Measurements from ENCODE around the gene WASF3.
"Not testable (repeated sequence)": the region's sequence is repeated elsewhere in the genome, so short reads cannot be mapped to it uniquely, and the experiment has no call there.

The WASF3 gene

GRCh38 chr13:26629260-26629825, 71.9 kb downstream of the WASF3 start:
- DNase-seq (ENCODE audit: low read depth): no peak

GRCh38 chr13:26635634-26636033, 78.2 kb downstream of the WASF3 start:
- not testable (repeated sequence) for DNase-seq (ENCODE audit: low read depth)

- not testable (repeated sequence) for DNase-seq (ENCODE audit: low read depth)
Observed at GRCh38 chr13:26636073-26636472, 78.6 kb downstream of the WASF3 start.

- DNase-seq (ENCODE audit: low read depth): no peak
Observed at GRCh38 chr13:26646603-26647002, 89.1 kb downstream of the WASF3 start.

GRCh38 chr13:26651234-26651633, 93.8 kb downstream of the WASF3 start:
- no peak for DNase-seq (ENCODE audit: low read depth)

GRCh38 chr13:26653310-26653709, 95.8 kb downstream of the WASF3 start:
- DNase-seq (ENCODE audit: low read depth): no peak

GRCh38 chr13:26653842-26654241, 96.4 kb downstream of the WASF3 start:
- no peak for DNase-seq (ENCODE audit: low read depth)

GRCh38 chr13:26656919-26657318, 99.4 kb downstream of the WASF3 start:
- DNase-seq (ENCODE audit: low read depth): no peak

- no peak for DNase-seq (ENCODE audit: low read depth)
Observed at GRCh38 chr13:26658448-26659385, 101.2 kb downstream of the WASF3 start.

- DNase-seq (ENCODE audit: low read depth): no peak
Observed at GRCh38 chr13:26660185-26660584, 102.7 kb downstream of the WASF3 start.

- no peak for DNase-seq (ENCODE audit: low read depth)
Observed at GRCh38 chr13:26660766-26661165, 103.3 kb downstream of the WASF3 start.

GRCh38 chr13:26663791-26664190, 106.3 kb downstream of the WASF3 start:
- no peak for DNase-seq (ENCODE audit: low read depth)

GRCh38 chr13:26664286-26664685, 106.8 kb downstream of the WASF3 start:
- no peak for DNase-seq (ENCODE audit: low read depth)

- no peak for DNase-seq (ENCODE audit: low read depth)
Observed at GRCh38 chr13:26664876-26665275, 107.4 kb downstream of the WASF3 start.

GRCh38 chr13:26668357-26669146, 111.1 kb downstream of the WASF3 start:
- DNase-seq (ENCODE audit: low read depth): no peak

GRCh38 chr13:26673890-26674289, 116.4 kb downstream of the WASF3 start:
- DNase-seq (ENCODE audit: low read depth): no peak

GRCh38 chr13:26677156-26677555, 119.7 kb downstream of the WASF3 start:
- DNase-seq (ENCODE audit: low read depth): no peak

- DNase-seq (ENCODE audit: low read depth): no peak
Observed at GRCh38 chr13:26678330-26678729, 120.8 kb downstream of the WASF3 start.

- DNase-seq (ENCODE audit: low read depth): no peak
Observed at GRCh38 chr13:26678796-26679195, 121.3 kb downstream of the WASF3 start.

GRCh38 chr13:26679411-26680122, 122.1 kb downstream of the WASF3 start:
- no peak for DNase-seq (ENCODE audit: low read depth)

- no peak for DNase-seq (ENCODE audit: low read depth)
Observed at GRCh38 chr13:26680123-26680450, 122.6 kb downstream of the WASF3 start.

- no peak for DNase-seq (ENCODE audit: low read depth)
Observed at GRCh38 chr13:26680572-26680971, 123.1 kb downstream of the WASF3 start.
